K562 (cell line): ENCODE data around the gene HSPA8. TPM values are rescaled to one million over a fixed set of nuclear protein-coding genes. Genes with fewer than 3 reads are reported as not detected.

ENCODE experiments used
- ATAC-seq: fragments of 200-7000 bp; cut with Tn5 transposase; 3 replicates; pipeline ENCODE4 v1.9.1; 2020; ENCODE audit warnings: moderate library complexity
- BruUV-seq: library from RNA; stranded (reverse); fragments of 400-500 nt; replicated peaks from 2 replicates; lab custom pipeline; 2021; lab: Mats Ljungman, UMichigan
- CTCF ChIA-PET: fragments of 300-600 bp; formaldehyde crosslinking; extraction: SDS; loops from one replicate; lab custom pipeline; 2021; ENCODE audit warnings: low intra/inter-chr PET ratio; lab: Yijun Ruan, JAX
- POLR2A ChIA-PET: fragments of 300-600, 350-650 bp; sonication (Branson Sonifier 250); formaldehyde crosslinking; extraction: SDS; loops from one replicate; lab custom pipeline; 2021; ENCODE audit warnings: antibody characterized with exemption, inconsistent platforms; lab: Yijun Ruan, JAX
- DNase-seq, 4 experiments: peaks; one replicate each; pipeline versions ENCODE4 v3.0.0 to v3.0.0-alpha.2; 2011 to 2018; ENCODE audit warnings: low spot score in 3 of 4, mixed read lengths in 3 of 4; ENCODE audit errors: extremely low read depth in 1 of 4
- FAIRE-seq: peaks from 2 replicates; lab custom pipeline; 2011; peaks lifted over from hg19 to GRCh38; lab: Jason Lieb, UNC
- H2AFZ ChIP-seq: 2 replicates; pipeline ENCODE4 v1.6.0; 2011; ENCODE audit warnings: low read depth, low read length, control low read depth, inconsistent platforms
- H3K27ac ChIP-seq: fragments of 200-600 bp; 3 replicates; pipeline ENCODE4 v1.8.0; 2011; ENCODE audit warnings: low read depth, mild to moderate bottlenecking, control low read depth, inconsistent platforms, low read length, moderate library complexity, mixed read lengths; ENCODE audit errors: extremely low read depth
- H3K27me3 ChIP-seq, 2 experiments: fragments of 300-600 bp in 1 of 2; 2 replicates in 1 of 2; 3 replicates in 1 of 2; pipeline versions ENCODE4 v1.6.0 to v1.8.0; 2011; ENCODE audit warnings: inconsistent platforms in 2 of 2, low read length in 2 of 2, mild to moderate bottlenecking in 1 of 2, mixed read lengths in 1 of 2, moderate library complexity in 1 of 2; ENCODE audit not compliant: control insufficient read depth in 2 of 2, insufficient read depth in 2 of 2
- H3K36me3 ChIP-seq: fragments of 300-600 bp; 3 replicates; pipeline ENCODE4 v1.8.0; 2011; ENCODE audit warnings: mild to moderate bottlenecking, low read length, inconsistent platforms; ENCODE audit not compliant: control insufficient read depth, insufficient read depth
- H3K4me1 ChIP-seq, 2 experiments: fragments of 200-600 bp in 1 of 2; replicated peaks in 1 of 2; 2 replicates in 1 of 2; 3 replicates in 1 of 2; pipeline versions ENCODE4 v1.5.1 to v1.8.0; 2011; ENCODE audit warnings: inconsistent platforms in 2 of 2, low read length in 2 of 2, mild to moderate bottlenecking in 1 of 2, mixed read lengths in 1 of 2, moderate library complexity in 1 of 2; ENCODE audit not compliant: control insufficient read depth in 2 of 2, insufficient read depth in 2 of 2
- H3K4me2 ChIP-seq: 2 replicates; pipeline ENCODE4 v1.6.1; 2011; ENCODE audit warnings: low read length, control low read depth, inconsistent platforms, mixed read lengths; ENCODE audit not compliant: insufficient read depth
- H3K4me3 ChIP-seq: fragments of 200-600 bp; sonication (generic), shearing (Covaris generic); 2 replicates; pipeline ENCODE4 v1.5.1; 2016; ENCODE audit warnings: control low read depth, inconsistent platforms
- H3K79me2 ChIP-seq: fragments of 200-600 bp; 3 replicates; pipeline ENCODE4 v1.8.0; 2011; ENCODE audit warnings: low read length, inconsistent platforms; ENCODE audit not compliant: control insufficient read depth, insufficient read depth
- H3K9ac ChIP-seq, 2 experiments: 2 replicates each; pipeline versions ENCODE4 v1.6.0 to v1.6.1; 2011; ENCODE audit warnings: low read depth in 2 of 2, low read length in 2 of 2, control low read depth in 1 of 2, inconsistent platforms in 1 of 2, mild to moderate bottlenecking in 1 of 2, mixed read lengths in 1 of 2; ENCODE audit not compliant: insufficient read depth in 1 of 2
- H3K9me1 ChIP-seq: one replicate; pipeline ENCODE4 v1.6.0; 2011; ENCODE audit warnings: inconsistent platforms, mild to moderate bottlenecking, low read length, moderate library complexity; ENCODE audit not compliant: control insufficient read depth, insufficient read depth
- H3K9me3 ChIP-seq: replicated peaks from 2 replicates; pipeline ENCODE4 v1.5.1; 2011; ENCODE audit warnings: low read depth, low read length, inconsistent platforms; ENCODE audit not compliant: control insufficient read depth, insufficient read depth
- H4K20me1 ChIP-seq: replicated peaks from 2 replicates; pipeline ENCODE4 v1.6.1; 2011; ENCODE audit warnings: low read length, inconsistent platforms, mixed read lengths; ENCODE audit not compliant: control insufficient read depth, insufficient read depth
- BRD4 ChIP-seq: fragments of 200-600 bp; sonication (generic); IDR thresholded peaks from 2 replicates; pipeline ENCODE4 v1.6.1; 2017; ENCODE audit warnings: inconsistent platforms
- ELK3 ChIP-seq: fragments of 450-650 bp; formaldehyde crosslinking; IDR thresholded peaks from 2 replicates; pipeline ENCODE4 v1.4.0; 2020; ENCODE audit warnings: mild to moderate bottlenecking
- KAT7 ChIP-seq: sonication (generic); formaldehyde crosslinking; IDR thresholded peaks from 2 replicates; pipeline ENCODE4 v1.8.0; 2022; ENCODE audit warnings: missing genetic modification reagents, mild to moderate bottlenecking, borderline replicate concordance
- NCOA2 ChIP-seq, 2 experiments: fragments of 450-650 bp; IDR thresholded peaks; 2 replicates each; pipeline ENCODE4 v1.6.1; 2018; ENCODE audit warnings: mild to moderate bottlenecking in 2 of 2, moderate library complexity in 1 of 2; ENCODE audit not compliant: partially characterized antibody in 2 of 2
- PURB ChIP-seq: sonication (generic); formaldehyde crosslinking; IDR thresholded peaks from 2 replicates; pipeline ENCODE4 v1.9.0; 2021; ENCODE audit warnings: low read depth, mild to moderate bottlenecking, missing genetic modification reagents
- SAFB2 ChIP-seq: fragments of 200-400 bp; formaldehyde crosslinking; IDR thresholded peaks from 2 replicates; pipeline ENCODE4 v1.6.1; 2018; ENCODE audit warnings: borderline replicate concordance, low read length, low read depth, moderate library complexity; ENCODE audit not compliant: severe bottlenecking
- ZBTB40 ChIP-seq, 2 experiments: fragments of 450-650 bp in 1 of 2; sonication (generic) in 1 of 2; formaldehyde crosslinking in 1 of 2; IDR thresholded peaks; 2 replicates each; pipeline versions ENCODE4 v1.7.1 to v1.9.0; 2016 to 2022; ENCODE audit warnings: inconsistent platforms in 1 of 2, mild to moderate bottlenecking in 1 of 2, missing genetic modification reagents in 1 of 2
- ZEB2 ChIP-seq: fragments of 450-650 bp; IDR thresholded peaks from 2 replicates; pipeline ENCODE4 v1.6.1; 2016
- ZNF133 ChIP-seq: fragments of 250-450 bp; sonication (Bioruptor Pico); IDR thresholded peaks from 2 replicates; pipeline ENCODE4 v1.4.0; 2020; ENCODE audit warnings: mild to moderate bottlenecking
- ZNF165 ChIP-seq: fragments of 250-450 bp; sonication (Bioruptor Pico); IDR thresholded peaks from 2 replicates; pipeline ENCODE4 v1.4.0; 2020; ENCODE audit warnings: borderline replicate concordance
- WGBS: fragments of 100-300 bp; shearing (Covaris generic); methylation state at CpG from one replicate; pipeline ENCODE4 v1.1.6; 2016; ENCODE audit warnings: low coverage, mixed read lengths; ENCODE audit not compliant: insufficient coverage; ENCODE audit errors: missing lambda C conversion rate; 5-methylcytosine and 5-hydroxymethylcytosine counted together
- in situ Hi-C: fragments of 300-500 bp; cut with MboI; formaldehyde crosslinking; loops from 4 replicates; pipeline ENCODE4 v1.15.0; 2018; ENCODE audit warnings: inconsistent platforms, mixed read lengths
- intact Hi-C: fragments of 100-400 bp; cut with micrococcal nuclease; formaldehyde crosslinking; loops from 2 replicates; pipeline ENCODE4 v1.14.2; 2022
- polyA plus RNA-seq, 8 experiments: library from polyadenylated mRNA; depleted of rRNA in 4 of 8; stranded (reverse) in 5 of 8; unstranded in 3 of 8; fragments of >200 nt; fragmentation: Nextera tagmentation in 2 of 8; fragmentation: Illumina TruSeq in 1 of 8; extraction: Ambion mirVana in 2 of 8; extraction: Trizol in 1 of 8; gene quantifications; 2 replicates each; pipeline versions ENCODE4 v1.2.1 to v1.2.3, GENCODE V29; 2011 to 2014; ENCODE audit warnings: inconsistent platforms in 1 of 8, missing spikeins in 1 of 8
- total RNA-seq, 7 experiments: library from RNA; depleted of rRNA in 6 of 7; stranded (reverse); fragments of >200 nt in 6 of 7; fragmentation: Illumina TruSeq in 2 of 7; extraction: Trizol in 2 of 7; gene quantifications; 2 replicates each; pipeline versions ENCODE4 v1.2.1 to v1.2.3, GENCODE V29; 2011 to 2021; ENCODE audit warnings: low replicate concordance in 1 of 7
- TF ChIP-seq, protein P1 (sequence below), 3 experiments: fragments of 200-800 bp in 1 of 3; sonication (Bioruptor generic) in 1 of 3; sonication (generic) in 1 of 3; formaldehyde crosslinking in 1 of 3; IDR thresholded peaks; 2 replicates each; pipeline versions ENCODE4 v1.6.1 to v1.8.0; 2016 to 2022; ENCODE audit warnings: mild to moderate bottlenecking in 2 of 3, missing compliant biosample characterization in 2 of 3, missing genetic modification characterization in 2 of 3, missing genetic modification reagents in 1 of 3

HSPA8 gene
- total and polyA plus RNA-seq, 9 of the 15 experiments (the other 6 are each of a cell fraction or from before 2014, with no cell fraction given), result 1,250 to 3,966 (median 2,773) TPM

GRCh38 chr11:123098990-123099389 is 37.1 kb upstream of the HSPA8 start:
- Histone ChIP-seq H3K4me3 (no peak overlapping the region), H3K9me3 (no peaks in the 10 kb centered on the region), H3K9ac (no peak overlapping the region), H2AFZ (no peak overlapping the region), H4K20me1 (no peaks in the 10 kb centered on the region), H3K79me2 (no peaks in the 10 kb centered on the region), H3K27ac (no peak overlapping the region), H3K9me1 (no peaks in the 10 kb centered on the region), H3K36me3 (no peaks in the 10 kb centered on the region), H3K4me1 (no peaks in the 10 kb centered on the region), H3K27me3 (peaks cover 20 to 60% of the 10 kb centered on the region in 2 experiments), H3K4me2 (no peak overlapping the region)
- POLR2A ChIA-PET, result interaction anchor here (0.6 kb wide), 1 partner anchor 16 kb away, joined by 3 read pairs; no protein-coding TSS in a partner anchor
- WGBS, result 2% methylated on average over 3 of the region's 3 CpGs
- FAIRE-seq (no peak), DNase-seq (no peak), ATAC-seq (no peak)
- TF ChIP-seq ELK3 (no peak), KAT7 (CRISPR knock-in tag) (no peak), NCOA2 (IDR thresholded peaks at IDR 0.05; ENCODE audit: partially characterized antibody in 2 of 2) (no peak), PURB (no peak), SAFB2 (no peak), ZNF165 (CRISPR knock-in tag) (no peak), ZNF133 (no peak), BRD4 (no peak), ZEB2 (no peak), ZBTB40 (IDR thresholded peaks at IDR 0.05) (no peak), ZBTB40 (CRISPR knock-in tag; IDR thresholded peaks at IDR 0.05) (no peak)
- TF ChIP-seq, protein P1, sequence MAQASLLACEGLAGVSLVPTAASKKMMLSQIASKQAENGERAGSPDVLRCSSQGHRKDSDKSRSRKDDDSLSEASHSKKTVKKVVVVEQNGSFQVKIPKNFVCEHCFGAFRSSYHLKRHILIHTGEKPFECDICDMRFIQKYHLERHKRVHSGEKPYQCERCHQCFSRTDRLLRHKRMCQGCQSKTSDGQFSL (CRISPR knock-in tag; IDR thresholded peaks at IDR 0.05), result no peak
- TF ChIP-seq, protein P1 (tag; IDR thresholded peaks at IDR 0.05), result no peak
- CTCF ChIA-PET, result no interaction called here
- intact Hi-C loops (no loop called here), in situ Hi-C loops (no loop called here)
- BruUV-seq, result no TSS peak
